ENCODE results near the gene NASP.

DNA sequence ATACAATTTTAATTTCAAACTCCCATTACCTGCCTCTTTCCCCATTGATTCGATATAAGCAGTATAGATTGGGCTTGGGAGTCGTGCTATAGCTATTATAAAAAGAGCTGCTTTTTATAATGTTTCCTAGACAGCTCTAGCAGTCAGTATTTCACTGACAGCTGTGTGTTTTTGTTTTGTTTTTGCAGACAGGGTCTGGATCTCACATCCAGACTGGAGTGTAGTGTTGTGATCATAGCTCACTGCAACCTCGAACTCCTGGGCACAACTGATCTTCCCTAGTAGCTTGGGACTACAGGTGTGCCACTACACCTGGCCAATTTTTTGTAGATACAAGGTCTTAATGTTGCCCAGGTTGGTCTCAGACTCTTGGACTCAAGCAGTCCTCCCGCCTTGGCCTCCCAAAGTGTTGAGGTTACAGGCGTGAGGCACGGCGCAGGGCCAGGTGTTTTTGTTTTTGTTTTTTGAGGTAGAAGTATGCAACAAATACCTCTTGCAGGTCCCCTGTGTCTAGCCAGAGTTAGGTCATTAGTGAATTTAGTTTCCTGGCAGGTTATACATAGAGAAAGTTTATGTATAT lies 1.7 kb downstream of the NASP start:
- TF ChIP-seq, protein P1, sequence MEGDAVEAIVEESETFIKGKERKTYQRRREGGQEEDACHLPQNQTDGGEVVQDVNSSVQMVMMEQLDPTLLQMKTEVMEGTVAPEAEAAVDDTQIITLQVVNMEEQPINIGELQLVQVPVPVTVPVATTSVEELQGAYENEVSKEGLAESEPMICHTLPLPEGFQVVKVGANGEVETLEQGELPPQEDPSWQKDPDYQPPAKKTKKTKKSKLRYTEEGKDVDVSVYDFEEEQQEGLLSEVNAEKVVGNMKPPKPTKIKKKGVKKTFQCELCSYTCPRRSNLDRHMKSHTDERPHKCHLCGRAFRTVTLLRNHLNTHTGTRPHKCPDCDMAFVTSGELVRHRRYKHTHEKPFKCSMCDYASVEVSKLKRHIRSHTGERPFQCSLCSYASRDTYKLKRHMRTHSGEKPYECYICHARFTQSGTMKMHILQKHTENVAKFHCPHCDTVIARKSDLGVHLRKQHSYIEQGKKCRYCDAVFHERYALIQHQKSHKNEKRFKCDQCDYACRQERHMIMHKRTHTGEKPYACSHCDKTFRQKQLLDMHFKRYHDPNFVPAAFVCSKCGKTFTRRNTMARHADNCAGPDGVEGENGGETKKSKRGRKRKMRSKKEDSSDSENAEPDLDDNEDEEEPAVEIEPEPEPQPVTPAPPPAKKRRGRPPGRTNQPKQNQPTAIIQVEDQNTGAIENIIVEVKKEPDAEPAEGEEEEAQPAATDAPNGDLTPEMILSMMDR (IDR thresholded peaks at IDR 0.05), result no peak
- TF ChIP-seq POLR2A (IDR thresholded peaks at IDR 0.05), result no peak
